A673 (cell line): ENCODE measurements around the gene KDM8.

Experiments used
- CTCF ChIP-seq: fragments of 300-800, 200-600 bp; sonication (generic); conservative IDR thresholded peaks from 2 replicates; pipeline ENCODE4 v1.5.1; 2017; ENCODE audit warnings: low read depth, mild to moderate bottlenecking, antibody characterized with exemption, low read length, moderate library complexity, mixed read lengths
- EZH2 ChIP-seq: fragments of 200-600 bp; sonication (generic); IDR thresholded peaks from 2 replicates; pipeline ENCODE4 v1.6.1; 2017; ENCODE audit warnings: borderline replicate concordance, low read depth, mild to moderate bottlenecking, mixed read lengths, antibody characterized with exemption, low read length; ENCODE audit not compliant: poor library complexity, severe bottlenecking

- no peak for TF ChIP-seq CTCF
- TF ChIP-seq EZH2 = no peak
These were observed 25.5 kb downstream of the KDM8 start for GRCh38 chr16:27228621-27229501.
